HG03354 (cell line): Measurements from ENCODE around the gene AMN.
"Not testable (repeated sequence)": the region's sequence is repeated elsewhere in the genome, so short reads cannot be mapped to it uniquely, and the experiment has no call there.

Experiments used
- ATAC-seq: cut with Tn5 transposase; IDR thresholded peaks from one replicate; pipeline ENCODE4 v1.9.1; 2021; ENCODE audit warnings: mild to moderate bottlenecking; ENCODE audit not compliant: unreplicated experiment, poor library complexity, severe bottlenecking

The AMN gene

DNA sequence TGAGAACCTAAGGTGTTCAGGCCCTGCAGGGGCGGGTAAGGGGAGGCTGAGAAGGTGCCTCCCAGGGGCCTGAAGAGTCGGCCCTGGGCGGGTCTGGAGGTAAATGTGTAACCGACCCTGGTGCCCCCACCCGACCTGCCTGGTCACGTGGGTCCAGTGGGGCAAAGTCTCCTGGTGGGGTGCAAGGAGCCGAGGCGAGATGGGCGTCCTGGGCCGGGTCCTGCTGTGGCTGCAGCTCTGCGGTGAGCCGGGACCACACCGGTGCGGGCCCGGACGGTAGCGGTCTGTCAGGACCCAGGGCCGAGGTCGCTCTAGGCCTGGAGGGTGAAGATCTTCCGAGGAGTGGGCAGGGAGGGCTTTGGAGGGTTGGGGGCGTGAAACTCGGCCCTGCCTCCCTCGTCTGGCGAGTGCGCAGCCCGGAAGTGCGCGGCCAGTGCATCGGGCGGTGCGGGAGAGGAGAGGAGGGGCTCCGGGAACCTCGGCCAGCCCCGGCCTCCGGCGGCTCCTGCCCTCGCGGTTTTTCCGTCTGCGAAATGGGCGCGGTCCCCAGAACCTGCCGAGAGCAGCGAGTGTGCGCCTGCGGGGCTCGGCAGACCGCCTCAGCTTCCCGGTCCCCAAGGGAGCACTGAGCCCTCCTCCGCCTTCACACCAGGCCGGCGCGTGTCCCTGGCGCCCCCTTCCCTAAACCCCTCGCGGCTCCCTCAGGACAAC is at the start of gene AMN:
Gene AMN (plus strand): TSS at position 174 of the 711 bp plus-strand sequence. CDS start 26 bp downstream, at position 200.
- no peak for ATAC-seq

DNA sequence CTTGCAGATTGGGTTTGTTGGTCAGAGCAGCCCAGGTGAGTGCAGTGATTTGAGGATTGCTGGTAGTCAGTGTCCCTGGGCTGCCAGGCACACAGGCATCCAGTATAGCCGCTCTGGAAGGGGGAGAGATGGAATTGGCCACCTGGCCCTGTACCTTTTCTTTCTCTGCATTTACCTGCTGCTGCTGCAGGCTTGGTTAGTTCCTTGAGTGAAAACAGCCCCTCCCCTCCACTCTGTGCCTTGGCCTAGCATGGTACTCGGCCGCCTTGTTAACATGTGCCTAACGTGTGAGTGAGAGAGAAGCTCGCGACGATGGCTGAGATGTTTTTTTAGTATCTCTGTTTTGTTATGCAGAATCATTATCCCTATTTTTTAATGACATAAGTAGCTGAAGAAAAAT is 49.3 kb upstream of the AMN start:
- ATAC-seq = no peak

DNA sequence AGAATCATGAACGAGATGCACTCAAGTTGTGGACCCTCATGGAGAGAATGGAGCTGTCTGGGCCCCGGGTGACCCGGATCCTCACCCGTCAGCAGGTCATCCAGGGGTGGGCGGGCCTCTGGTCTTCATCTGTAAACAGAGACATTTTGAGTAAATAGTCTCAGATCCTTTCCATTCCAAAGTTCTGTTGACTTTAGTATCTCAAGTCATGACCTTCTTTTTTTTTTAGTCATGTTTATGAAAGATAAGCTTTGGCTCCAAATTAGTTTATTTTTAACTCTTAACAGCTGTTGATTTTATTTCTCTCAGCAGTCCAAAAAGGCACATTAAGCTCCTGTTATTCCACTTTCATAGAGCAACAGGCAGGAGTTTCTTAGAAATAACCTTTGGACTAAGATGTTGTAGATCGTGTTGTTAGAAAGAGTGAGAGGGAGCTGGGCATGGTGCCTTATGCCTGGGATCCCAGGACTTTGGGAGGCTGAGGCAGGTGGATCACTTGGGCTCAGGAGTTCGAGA is 48.9 kb upstream of the AMN start:
- ATAC-seq = no peak

DNA sequence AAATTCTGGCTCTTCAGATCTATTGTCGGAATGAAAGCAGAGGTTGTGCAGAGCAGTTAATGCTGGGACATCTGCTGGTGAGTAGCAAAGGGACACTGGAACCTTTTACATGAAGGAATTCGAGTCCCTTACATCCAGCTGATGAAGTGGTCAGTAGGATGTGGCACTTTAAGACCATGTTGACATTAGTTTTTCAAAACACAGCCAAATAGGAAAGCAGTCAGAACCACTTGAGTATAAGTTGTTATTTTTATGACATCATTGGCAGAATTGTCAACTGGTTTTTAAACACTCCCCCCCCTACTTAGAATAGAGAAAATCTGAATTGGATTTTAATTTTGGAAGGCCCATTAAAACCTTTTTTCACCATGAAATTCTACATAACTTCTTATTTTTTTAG is 46.8 kb upstream of the AMN start:
- no peak for ATAC-seq

DNA sequence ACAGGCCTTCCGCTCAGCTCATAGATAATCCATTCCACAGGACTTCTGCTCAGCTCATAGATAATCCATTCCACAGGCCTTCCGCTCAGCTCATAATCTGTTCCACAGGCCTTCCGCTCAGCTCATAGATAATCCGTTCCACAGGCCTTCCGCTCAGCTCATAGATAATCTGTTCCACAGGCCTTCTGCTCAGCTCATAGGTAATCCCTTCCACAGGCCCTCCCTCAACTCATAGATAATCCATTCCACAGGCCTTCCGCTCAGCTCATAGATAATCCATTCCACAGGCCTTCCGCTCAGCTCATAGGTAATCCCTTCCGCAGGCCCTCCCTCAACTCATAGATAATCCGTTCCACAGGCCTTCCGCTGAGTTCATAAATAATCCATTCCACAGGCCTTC is 45.0 kb upstream of the AMN start:
- ATAC-seq = not testable (repeated sequence)

DNA sequence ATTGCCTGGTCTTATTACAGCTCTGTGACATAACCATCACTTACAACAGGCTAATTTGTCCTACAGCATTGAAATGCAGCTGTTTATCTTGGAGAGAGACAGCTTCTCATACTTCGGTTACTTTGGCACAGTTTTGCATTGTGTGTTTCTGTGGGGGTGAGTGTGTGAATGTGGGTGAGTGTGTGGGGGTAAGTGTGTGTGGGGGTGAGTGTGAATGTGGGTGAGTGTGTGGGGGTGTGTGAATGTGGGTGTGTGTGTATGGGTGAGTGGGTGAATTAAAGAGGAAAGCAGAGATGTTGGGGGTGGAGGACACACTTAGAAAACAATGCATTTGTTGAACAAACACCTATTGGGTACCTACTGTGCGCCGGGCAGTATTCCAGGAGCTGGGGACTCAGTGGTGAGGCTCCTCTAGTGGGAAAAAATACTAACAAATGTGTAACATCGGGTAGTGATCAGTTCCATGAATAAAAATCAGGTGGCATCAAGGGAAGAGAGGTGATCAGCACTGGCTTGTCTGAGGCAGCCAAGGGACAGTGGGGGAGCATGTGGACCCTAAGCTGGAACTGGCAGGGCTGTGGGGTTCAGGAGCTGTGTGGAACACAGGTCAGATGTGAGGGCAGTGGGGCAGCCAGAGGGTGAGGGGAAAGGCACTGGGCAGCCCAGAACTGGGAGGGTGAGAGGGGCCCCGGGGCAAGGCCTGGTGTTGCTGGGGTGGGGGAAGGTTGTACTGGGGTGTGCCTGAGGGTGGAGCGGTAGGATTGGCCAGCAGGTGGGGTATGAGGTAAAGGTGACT is 44.1 kb upstream of the AMN start:
- no peak for ATAC-seq

DNA sequence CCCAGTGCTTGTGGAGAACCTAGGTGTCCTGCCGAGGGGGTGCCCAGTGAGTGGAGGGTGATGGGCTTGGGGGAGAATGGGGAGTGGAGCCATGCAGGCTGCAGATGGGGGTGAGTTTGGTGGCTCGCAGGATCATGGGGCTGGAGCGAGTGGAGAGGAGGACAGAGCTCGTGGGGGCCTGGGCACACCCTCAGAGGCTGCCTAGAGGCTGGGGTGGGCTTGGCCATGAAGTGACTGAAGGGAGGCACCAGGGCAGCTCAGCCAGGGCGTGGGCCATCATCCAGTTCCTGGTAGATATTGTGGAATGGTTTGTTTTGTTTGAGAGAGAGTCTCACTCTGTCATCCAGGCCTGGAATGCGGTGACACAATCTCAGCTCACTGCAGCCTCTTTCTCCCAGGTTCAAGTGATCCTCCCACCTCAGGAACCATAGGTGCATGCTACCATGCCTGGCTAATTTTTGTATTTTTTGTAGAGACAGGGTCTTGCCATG is 43.4 kb upstream of the AMN start:
- ATAC-seq = no peak

DNA sequence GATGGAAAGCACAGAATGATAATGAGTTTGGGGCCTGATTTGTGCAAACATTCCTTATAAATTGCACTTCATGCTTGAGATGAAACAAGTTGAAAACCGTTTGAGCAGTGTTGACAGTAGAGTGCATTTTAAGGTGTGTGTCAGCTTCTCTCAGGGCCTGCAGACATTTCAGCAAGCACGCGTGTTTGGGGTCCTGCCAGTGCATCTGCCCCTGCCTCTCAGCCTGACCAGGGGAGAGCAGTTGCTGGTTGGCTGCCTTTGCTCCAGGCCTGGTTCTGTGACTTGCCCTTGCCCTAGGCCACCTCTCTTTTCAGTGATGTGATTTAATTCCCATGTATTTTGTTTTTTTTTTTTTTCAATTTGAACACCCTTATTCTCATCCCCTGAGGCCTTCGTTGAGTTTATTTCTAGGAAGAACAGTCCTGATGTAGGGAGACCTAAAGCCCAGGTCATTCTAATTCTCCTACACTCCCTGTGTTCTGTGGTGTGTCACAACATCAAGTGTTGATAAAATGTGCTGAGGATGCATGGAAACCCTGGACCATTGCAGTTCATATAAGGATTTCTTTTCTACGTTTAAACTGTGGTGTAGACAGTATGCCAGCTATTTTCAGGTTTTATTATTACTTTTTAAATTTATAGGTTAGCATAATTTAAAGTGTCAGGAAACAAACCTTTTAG is 40.1 kb upstream of the AMN start:
- no peak for ATAC-seq

DNA sequence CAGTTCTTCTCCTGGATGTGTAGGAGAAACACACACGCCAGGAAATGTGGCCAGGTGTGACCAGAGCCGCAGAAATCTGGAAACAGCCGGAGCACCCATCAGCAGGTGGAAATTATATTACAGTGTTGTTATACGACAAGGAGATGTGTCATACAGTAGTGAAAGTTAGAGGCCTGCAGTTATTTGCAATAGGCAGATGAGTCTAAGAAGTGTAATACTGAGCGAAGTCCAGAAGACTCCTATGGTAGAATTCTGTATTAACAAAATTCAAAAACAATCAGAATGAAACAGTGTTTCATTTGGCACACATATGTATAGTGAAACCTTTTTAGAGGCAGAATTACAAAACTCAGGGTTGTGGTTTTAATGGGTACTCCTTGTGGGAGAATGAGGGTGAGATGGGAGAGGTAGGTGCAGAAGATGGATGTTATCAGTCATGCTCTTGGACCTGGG is 39.3 kb upstream of the AMN start:
- no peak for ATAC-seq

DNA sequence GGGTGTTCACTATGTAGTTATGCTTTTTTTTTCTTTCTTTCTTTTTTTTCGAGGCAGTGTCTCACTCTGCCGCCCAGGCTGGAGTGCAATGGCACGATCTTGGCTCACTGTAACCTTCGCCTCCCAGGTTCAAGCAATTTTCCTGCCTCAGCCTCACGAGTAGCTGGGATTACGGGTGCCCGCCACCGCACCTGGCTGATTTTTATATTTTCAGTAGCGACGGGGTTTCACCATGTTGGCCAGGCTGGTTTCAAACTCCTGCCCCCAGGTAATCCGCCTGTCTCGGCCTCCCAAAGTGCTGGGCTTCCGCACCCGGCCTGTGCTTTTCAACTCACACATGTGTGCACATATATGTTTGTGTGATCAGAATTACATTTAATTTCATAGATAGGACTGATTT is 38.9 kb upstream of the AMN start:
- no peak for ATAC-seq

DNA sequence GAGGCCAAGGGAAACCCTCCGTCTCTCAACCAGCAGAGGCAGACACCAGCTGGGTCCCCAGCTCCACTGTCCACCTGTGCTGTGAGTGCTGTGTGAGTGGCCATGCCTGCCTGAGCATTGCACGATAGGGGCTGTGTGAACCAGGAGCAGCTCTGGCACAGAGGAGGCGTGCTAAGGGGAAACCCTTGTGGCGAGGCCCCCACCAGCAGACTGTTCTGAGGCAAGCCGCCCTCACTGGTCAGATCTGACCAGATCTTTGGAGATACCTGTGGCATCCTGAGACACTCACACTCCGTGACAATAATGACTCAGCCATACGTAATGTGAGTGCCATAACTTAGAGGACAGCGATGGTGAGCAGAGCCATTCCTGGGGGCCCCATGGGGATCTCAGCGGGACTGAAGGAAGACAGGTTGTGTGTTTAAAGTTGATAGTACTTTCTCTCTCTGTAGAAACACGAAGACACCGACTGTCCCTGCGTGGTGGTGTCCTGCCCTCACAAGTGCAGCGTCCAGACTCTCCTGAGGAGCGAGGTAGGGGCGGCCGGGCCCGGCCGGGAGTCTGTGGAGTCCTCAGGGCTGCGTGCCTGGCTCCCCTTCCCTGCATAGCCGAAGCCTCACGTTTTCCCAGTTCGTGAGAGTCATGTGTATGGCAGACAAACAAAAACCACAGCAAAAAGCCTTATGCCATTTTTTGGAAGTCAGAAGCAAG is 36.6 kb upstream of the AMN start:
- no peak for ATAC-seq

DNA sequence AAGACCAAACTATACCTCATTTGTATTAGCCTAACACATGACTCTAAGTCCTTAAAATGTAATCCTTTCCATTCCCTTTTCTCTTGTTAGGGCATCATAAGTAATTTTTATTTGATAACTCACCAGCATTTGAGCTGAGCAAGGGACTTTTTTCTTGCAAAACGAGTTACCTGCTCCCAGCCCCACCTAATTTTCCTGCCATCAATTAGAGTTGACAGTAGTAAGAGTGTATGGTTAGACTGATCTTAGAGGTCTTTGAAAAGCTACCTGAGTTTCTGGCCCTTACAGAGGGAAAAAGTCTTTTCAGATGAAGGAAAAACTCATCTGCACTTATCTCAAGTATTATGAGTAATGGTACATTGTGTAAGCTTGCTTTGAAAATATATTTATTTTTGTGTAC is 33.7 kb upstream of the AMN start:
- no peak for ATAC-seq

DNA sequence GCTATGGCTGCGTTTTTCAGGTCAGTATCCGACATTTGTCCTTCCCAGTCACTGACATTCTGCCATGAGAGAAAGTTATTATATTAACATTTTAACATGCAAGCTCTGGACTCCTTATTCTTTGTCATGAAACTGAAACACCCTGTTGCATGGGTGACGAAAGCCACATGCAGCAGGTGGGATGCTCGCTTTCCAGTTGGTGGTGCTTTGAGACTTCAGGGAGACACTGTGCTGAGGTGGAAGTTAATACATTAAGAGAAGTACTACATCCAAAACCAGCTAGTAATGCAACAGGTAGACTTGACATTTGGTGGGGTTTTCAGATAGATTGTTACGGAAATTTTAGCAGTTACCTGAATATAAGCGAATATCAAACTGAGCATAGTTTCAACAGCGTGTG is 32.8 kb upstream of the AMN start:
- no peak for ATAC-seq

DNA sequence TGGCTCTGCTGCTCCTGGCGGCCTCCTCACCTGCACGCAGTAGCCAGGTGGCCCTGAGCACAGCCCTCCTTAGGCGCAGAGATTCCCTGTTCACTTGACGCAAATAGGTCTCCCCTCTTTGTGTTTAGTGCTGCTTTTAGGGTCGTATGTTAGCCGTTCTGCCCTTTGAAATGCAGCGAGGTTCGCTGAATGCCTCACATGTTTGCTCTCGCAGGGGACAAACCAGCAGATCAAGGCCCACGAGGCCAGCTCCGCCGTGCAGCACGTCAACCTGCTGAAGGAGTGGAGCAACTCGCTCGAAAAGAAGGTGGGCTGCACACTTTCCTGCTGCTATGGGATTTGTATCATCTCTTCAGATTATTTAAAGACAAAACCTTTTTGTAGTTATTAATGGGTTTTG is 31.4 kb upstream of the AMN start:
- ATAC-seq = no peak

DNA sequence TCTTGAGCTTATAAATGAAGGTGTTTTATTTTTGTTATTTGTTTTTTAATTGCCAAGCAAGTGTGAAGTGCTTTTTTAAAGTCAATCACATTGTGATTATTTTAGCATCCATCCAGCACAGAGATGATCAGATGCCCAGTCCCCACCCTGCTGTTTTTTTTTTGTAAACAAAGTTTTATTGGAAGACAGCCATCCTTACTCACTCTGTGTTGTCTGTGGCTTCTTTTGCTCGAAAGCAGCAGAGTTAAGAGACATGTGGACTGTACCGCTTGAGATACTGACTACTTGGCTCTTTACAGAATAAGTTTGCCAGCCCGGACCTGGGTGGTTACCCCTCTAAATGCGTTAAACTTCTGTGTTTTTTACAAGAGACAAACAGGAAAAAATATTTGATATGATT is 30.9 kb upstream of the AMN start:
- no peak for ATAC-seq

DNA sequence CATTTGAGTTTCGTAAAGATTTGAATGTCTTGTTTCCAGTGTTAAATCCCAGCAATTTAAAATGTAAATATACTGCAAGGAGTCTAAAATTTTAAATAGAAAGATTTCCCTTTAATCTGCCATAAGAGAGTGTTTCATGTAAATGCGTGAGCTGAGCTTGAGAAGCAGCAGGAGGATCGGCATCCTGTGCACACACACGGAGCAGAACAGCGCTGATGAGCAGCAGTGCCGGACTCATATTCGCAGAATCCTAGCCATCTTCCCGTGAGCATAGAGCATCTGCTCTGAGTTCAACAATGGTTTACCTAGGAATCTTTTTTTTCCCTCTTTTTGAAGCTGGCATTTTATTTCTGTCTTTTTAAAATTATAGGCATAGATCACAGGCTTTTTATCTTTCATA is 29.8 kb upstream of the AMN start:
- ATAC-seq = no peak

DNA sequence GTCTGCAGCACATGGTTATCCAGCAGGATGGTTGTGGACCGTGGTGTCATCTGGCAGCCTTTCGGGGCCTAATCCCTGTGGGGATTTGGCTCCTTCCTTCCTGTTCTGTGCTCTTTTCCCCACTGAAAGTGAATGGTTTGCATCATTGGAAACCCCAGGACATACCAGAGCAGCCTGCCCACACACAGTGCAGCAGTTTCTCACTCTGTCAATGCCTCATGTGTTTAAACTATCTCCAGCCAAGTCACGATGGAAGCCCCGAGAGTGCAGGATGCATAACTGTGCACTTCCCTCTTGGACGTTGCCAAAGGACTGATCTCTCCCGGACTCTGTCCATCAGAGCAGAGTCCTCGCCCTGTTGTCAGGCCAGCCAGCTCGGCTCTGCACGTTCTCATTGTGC is 29.0 kb upstream of the AMN start:
- no peak for ATAC-seq

DNA sequence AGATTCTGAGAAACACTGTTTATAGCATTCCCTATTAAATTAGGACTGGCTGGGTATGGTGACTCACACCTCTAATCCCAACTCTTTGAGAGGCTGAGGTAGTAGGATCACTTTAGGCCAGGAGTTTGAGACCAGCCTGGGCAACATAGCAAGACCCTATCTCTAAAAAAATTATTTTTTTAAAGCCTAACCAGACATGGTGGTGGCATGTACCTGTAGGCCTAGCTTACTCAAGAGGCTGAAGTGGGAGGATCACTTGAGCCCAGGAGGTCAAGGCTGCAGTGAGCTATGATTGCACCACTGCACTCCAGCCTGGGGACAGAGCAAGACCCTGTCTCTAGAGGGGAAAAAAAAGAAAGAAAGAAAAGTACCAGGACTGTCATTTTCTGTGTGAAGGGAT is 25.7 kb upstream of the AMN start:
- ATAC-seq = not testable (repeated sequence)

DNA sequence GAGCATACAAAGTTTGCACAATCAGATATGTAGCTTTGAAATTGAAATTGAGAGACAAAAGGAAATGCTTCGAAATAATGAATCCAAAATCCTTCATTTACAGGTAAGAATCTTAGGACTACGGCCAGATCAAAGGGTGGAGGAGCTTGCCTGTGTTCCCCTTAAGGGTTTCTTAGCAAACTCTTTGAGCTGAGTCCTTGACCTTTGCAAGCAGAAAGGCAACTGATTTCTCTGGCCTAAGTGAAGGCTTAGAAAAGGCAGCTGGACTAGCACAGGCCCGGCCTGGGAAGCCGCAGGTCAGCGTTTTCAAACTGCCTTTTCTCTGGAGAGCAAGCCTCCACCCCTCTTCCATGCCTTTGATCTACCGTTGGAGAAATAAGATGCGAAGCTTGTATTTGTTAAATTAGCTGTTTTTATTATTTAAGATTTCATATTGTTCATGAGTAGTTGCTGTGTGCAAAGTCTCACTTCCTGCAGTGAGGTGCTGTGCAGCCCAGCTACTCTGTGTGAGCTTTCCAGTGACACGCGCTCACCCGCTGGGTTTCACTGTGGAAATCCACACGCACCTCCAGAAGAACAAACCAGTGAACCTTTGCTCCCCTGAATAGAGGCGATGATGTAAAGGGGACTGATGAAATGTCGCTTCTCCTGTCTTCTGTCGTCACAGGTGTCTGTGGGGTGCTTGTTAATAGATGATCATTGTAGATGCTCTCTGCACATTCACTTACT is 25.0 kb upstream of the AMN start:
- no peak for ATAC-seq
